ENCODE data around the gene C21orf58.

DNA sequence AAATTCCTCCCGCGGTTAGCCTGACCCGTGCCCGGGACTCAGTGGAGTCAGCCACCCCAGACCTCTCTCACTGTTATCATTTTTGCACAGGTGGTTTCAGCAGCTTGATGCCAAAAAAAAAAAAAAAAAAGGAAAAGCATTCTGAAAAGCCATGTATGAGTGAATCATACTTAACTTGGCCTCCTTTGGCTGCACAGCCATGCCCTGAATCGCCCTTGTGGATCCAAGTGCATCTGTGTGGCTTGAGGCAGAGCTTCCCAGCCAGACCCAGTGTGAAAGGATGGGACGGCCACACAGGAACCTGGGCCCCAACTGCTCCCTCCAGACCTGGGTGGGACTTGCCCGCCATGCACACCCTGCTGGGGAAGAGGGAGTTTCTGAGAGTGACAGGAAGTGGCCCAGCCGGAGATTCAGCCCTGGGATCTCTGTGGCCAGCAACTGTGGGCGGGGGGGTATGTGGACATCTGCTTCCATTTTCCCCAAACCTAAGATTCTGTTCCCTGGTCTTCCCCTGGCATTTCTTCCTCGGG is 29.0 kb downstream of the C21orf58 start:
- TF ChIP-seq, protein P1, sequence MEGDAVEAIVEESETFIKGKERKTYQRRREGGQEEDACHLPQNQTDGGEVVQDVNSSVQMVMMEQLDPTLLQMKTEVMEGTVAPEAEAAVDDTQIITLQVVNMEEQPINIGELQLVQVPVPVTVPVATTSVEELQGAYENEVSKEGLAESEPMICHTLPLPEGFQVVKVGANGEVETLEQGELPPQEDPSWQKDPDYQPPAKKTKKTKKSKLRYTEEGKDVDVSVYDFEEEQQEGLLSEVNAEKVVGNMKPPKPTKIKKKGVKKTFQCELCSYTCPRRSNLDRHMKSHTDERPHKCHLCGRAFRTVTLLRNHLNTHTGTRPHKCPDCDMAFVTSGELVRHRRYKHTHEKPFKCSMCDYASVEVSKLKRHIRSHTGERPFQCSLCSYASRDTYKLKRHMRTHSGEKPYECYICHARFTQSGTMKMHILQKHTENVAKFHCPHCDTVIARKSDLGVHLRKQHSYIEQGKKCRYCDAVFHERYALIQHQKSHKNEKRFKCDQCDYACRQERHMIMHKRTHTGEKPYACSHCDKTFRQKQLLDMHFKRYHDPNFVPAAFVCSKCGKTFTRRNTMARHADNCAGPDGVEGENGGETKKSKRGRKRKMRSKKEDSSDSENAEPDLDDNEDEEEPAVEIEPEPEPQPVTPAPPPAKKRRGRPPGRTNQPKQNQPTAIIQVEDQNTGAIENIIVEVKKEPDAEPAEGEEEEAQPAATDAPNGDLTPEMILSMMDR (IDR thresholded peaks at IDR 0.05; ENCODE audit: low read length): no peak
- TF ChIP-seq EZH2 (IDR thresholded peaks at IDR 0.05; ENCODE audit: borderline replicate concordance, low read length): no peak

Data from OCI-LY1 (cell line).